DMS53 treated with DMSO at 0.1 percent for 48 hours (cell line): ENCODE results near the gene GOLGA6A.
"Not testable (repeated sequence)": the region's sequence is repeated elsewhere in the genome, so short reads cannot be mapped to it uniquely, and the experiment has no call there.

ENCODE experiments used
- DNase-seq: peaks from one replicate; lab custom pipeline; 2025; ENCODE audit not compliant: unreplicated experiment; lab: John Stamatoyannopoulos, UW

The GOLGA6A gene

GRCh38 chr15:74082450-74082849 is at the start of gene GOLGA6A:
TSS of gene GOLGA6A (minus strand) at chr15:74082550. CDS start at chr15:74082509, 41 bp downstream.
- DNase-seq, result not testable (repeated sequence)

- DNase-seq, result no peak
Observed at GRCh38 chr15:74131628-74132413, 49.5 kb upstream of the GOLGA6A start.

GRCh38 chr15:74130849-74131627 is 48.7 kb upstream of the GOLGA6A start:
- DNase-seq, result no peak

- no peak for DNase-seq
Observed at GRCh38 chr15:74130155-74130848, 48.0 kb upstream of the GOLGA6A start, which contains the start of gene ISLR2. TSS of gene ISLR2 (plus strand) at chr15:74130586. CDS start at chr15:74132755, 2,169 bp downstream.

- DNase-seq, result peak; percentile 6
Observed at GRCh38 chr15:74129586-74130154, 47.3 kb upstream of the GOLGA6A start.

GRCh38 chr15:74128785-74129585 is 46.6 kb upstream of the GOLGA6A start:
- DNase-seq, result no peak

GRCh38 chr15:74127954-74128784 is 45.8 kb upstream of the GOLGA6A start:
- peak; percentile 29 for DNase-seq

- peak; percentile 52 for DNase-seq
Observed at GRCh38 chr15:74127255-74127953, 45.1 kb upstream of the GOLGA6A start.

- DNase-seq, result no peak
Observed at GRCh38 chr15:74124759-74125158, 42.4 kb upstream of the GOLGA6A start.

- no peak for DNase-seq
Observed at GRCh38 chr15:74124196-74124595, 41.8 kb upstream of the GOLGA6A start.

GRCh38 chr15:74123658-74124057 is 41.3 kb upstream of the GOLGA6A start:
- no peak for DNase-seq

GRCh38 chr15:74123131-74123429 is 40.7 kb upstream of the GOLGA6A start:
- no peak for DNase-seq

- DNase-seq, result no peak
Observed at GRCh38 chr15:74122403-74123130, 40.2 kb upstream of the GOLGA6A start.

- no peak for DNase-seq
Observed at GRCh38 chr15:74121858-74122257, 39.5 kb upstream of the GOLGA6A start.

- no peak for DNase-seq
Observed at GRCh38 chr15:74121039-74121438, 38.7 kb upstream of the GOLGA6A start.

GRCh38 chr15:74120426-74120825 is 38.1 kb upstream of the GOLGA6A start:
- no peak for DNase-seq

- DNase-seq, result no peak
Observed at GRCh38 chr15:74109713-74110112, 27.4 kb upstream of the GOLGA6A start.

- DNase-seq, result not testable (repeated sequence)
Observed at GRCh38 chr15:74108611-74109010, 26.3 kb upstream of the GOLGA6A start.
